DND-41 (cell line): ENCODE data around the gene F10.
"Not testable (repeated sequence)": the region's sequence is repeated elsewhere in the genome, so short reads cannot be mapped to it uniquely, and the experiment has no call there.

Experiments
- ATAC-seq: fragments of 200-7000 bp; cut with Tn5 transposase; 3 replicates; pipeline ENCODE4 v1.9.1; 2021; ENCODE audit warnings: low read depth; ENCODE audit not compliant: insufficient read depth
- DNase-seq: peaks from one replicate; pipeline ENCODE4 v3.0.0-alpha.2; 2020
- H2AFZ ChIP-seq: 2 replicates; pipeline ENCODE4 v1.6.0; 2012; ENCODE audit warnings: low read depth, low read length
- H3K27ac ChIP-seq: 2 replicates; pipeline ENCODE4 v1.5.1; 2012; ENCODE audit warnings: low read length, inconsistent platforms
- H3K27me3 ChIP-seq: fragments of 200-600 bp; sonication (generic); 2 replicates; pipeline ENCODE4 v1.6.0; 2012; ENCODE audit warnings: low read length, mild to moderate bottlenecking, inconsistent platforms; ENCODE audit not compliant: insufficient read depth, poor library complexity
- H3K36me3 ChIP-seq: 2 replicates; pipeline ENCODE4 v1.5.1; 2012; ENCODE audit warnings: low read length, inconsistent platforms; ENCODE audit not compliant: insufficient read depth
- H3K4me1 ChIP-seq: 2 replicates; pipeline ENCODE4 v1.5.1; 2012; ENCODE audit warnings: mild to moderate bottlenecking, low read length; ENCODE audit not compliant: insufficient read depth
- H3K4me2 ChIP-seq: 2 replicates; pipeline ENCODE4 v1.6.0; 2012; ENCODE audit warnings: mild to moderate bottlenecking, moderate library complexity, low read length, inconsistent platforms; ENCODE audit not compliant: insufficient read depth
- H3K4me3 ChIP-seq, 2 experiments: fragments of 200-600 bp in 1 of 2; shearing (Covaris generic) in 1 of 2; 2 replicates each; pipeline ENCODE4 v1.5.1; 2012 to 2016; ENCODE audit warnings: inconsistent platforms in 2 of 2, low read length in 2 of 2, mild to moderate bottlenecking in 2 of 2, low read depth in 1 of 2, moderate library complexity in 1 of 2
- H3K79me2 ChIP-seq: 2 replicates; pipeline ENCODE4 v1.6.0; 2012; ENCODE audit warnings: low read length, inconsistent platforms; ENCODE audit not compliant: insufficient read depth
- H3K9ac ChIP-seq: 2 replicates; pipeline ENCODE4 v1.6.0; 2012; ENCODE audit warnings: low read depth, mild to moderate bottlenecking, inconsistent platforms, low read length, moderate library complexity
- H3K9me3 ChIP-seq: 2 replicates; pipeline ENCODE4 v1.5.1; 2012; ENCODE audit warnings: low read length, moderate library complexity, mild to moderate bottlenecking, inconsistent platforms; ENCODE audit not compliant: insufficient read depth, severe bottlenecking
- H4K20me1 ChIP-seq: 2 replicates; pipeline ENCODE4 v1.6.0; 2012; ENCODE audit warnings: low read length; ENCODE audit not compliant: insufficient read depth
- EZH2 ChIP-seq: IDR thresholded peaks from 3 replicates; pipeline ENCODE4 v1.6.1; 2012; ENCODE audit warnings: borderline replicate concordance, low read depth, mild to moderate bottlenecking, moderate library complexity, low read length, inconsistent platforms; ENCODE audit not compliant: severe bottlenecking
- TF ChIP-seq, protein P1 (sequence below): IDR thresholded peaks from 2 replicates; pipeline ENCODE4 v1.5.1; 2012; ENCODE audit warnings: borderline replicate concordance, low read length, moderate library complexity, mild to moderate bottlenecking; ENCODE audit not compliant: poor library complexity, severe bottlenecking; ENCODE audit errors: extremely low read depth

The F10 gene

DNA sequence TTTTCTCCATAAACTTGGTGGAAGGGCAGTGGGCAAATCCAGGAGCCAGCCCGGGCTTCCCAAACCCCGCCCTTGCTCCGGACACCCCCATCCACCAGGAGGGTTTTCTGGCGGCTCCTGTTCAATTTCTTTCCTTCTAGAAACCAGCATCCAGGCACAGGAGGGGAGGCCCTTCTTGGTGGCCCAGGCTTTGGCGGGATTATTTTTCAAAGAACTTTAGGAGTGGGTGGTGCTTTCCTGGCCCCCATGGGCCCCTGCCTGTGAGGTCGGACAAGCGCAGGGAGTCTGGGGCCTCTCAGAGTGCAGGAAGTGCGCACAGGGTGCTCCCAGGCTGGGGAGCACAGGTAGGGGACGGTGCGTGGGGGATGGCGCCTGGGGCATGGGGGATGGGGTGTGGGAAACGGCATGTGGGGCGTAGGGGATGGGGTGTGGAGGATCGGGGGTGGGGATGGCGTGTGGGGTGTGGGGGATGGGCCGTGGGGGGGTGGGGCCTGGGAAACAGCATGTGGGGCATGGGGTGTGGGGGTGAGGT lies 16.6 kb upstream of the F10 start:
- no peaks in the 10 kb centered on the region for H3K27me3 ChIP-seq
- ATAC-seq (no peak), DNase-seq (no peak)
- no peaks in the 10 kb centered on the region for H3K79me2 ChIP-seq
- H2AFZ ChIP-seq, result no peak overlapping the region
- H3K36me3 ChIP-seq, result no peaks in the 10 kb centered on the region
- H3K4me1 ChIP-seq, result no peaks in the 10 kb centered on the region
- no peaks in the 10 kb centered on the region for H3K9me3 ChIP-seq
- H3K4me3 ChIP-seq, result no peak overlapping the region
- TF ChIP-seq EZH2, result no peak
- TF ChIP-seq, protein P1, sequence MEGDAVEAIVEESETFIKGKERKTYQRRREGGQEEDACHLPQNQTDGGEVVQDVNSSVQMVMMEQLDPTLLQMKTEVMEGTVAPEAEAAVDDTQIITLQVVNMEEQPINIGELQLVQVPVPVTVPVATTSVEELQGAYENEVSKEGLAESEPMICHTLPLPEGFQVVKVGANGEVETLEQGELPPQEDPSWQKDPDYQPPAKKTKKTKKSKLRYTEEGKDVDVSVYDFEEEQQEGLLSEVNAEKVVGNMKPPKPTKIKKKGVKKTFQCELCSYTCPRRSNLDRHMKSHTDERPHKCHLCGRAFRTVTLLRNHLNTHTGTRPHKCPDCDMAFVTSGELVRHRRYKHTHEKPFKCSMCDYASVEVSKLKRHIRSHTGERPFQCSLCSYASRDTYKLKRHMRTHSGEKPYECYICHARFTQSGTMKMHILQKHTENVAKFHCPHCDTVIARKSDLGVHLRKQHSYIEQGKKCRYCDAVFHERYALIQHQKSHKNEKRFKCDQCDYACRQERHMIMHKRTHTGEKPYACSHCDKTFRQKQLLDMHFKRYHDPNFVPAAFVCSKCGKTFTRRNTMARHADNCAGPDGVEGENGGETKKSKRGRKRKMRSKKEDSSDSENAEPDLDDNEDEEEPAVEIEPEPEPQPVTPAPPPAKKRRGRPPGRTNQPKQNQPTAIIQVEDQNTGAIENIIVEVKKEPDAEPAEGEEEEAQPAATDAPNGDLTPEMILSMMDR, result no peak
- no peak overlapping the region for H3K4me2 ChIP-seq
- H3K27ac ChIP-seq, result no peak overlapping the region
- H4K20me1 ChIP-seq, result no peaks in the 10 kb centered on the region
- H3K9ac ChIP-seq, result no peak overlapping the region

DNA sequence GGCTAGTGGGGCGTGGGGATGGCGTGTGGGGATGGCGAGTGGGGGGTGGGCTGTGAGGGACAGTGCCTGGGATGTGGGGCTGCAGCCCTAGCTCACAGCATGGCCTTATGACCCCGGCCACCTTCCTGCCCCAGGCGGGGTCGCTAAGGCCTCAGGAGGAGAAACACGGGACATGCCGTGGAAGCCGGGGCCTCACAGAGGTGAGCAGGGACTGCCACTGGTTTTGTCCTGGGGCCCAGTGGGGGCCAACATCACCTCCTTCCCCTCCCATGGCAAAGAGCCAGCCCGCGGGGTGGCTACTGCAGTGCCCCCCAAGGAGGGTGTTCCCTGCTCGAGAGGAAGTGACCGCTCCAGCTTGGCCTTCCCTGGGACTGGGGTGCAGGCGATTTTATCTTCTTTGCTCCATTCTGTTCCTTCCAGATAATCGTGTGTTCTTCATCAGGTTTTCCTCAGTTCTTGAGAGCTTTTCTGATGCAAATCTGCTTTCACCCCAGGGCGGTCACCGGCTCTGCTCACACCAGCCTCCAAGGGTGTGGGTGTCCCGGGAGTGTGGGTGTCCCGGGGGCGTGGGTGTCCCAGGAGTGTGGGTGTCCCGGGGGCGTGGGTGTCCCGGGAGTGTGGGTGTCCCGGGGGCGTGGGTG lies 15.8 kb upstream of the F10 start:
- Histone ChIP-seq H2AFZ (no peak overlapping the region), H3K79me2 (no peaks in the 10 kb centered on the region), H3K36me3 (no peaks in the 10 kb centered on the region), H3K4me2 (no peak overlapping the region), H3K4me3 (no peak overlapping the region), H3K27ac (no peak overlapping the region), H3K9ac (no peak overlapping the region), H3K9me3 (no peaks in the 10 kb centered on the region), H3K4me1 (no peaks in the 10 kb centered on the region), H3K27me3 (no peaks in the 10 kb centered on the region), H4K20me1 (no peaks in the 10 kb centered on the region)
- TF ChIP-seq EZH2, result no peak
- TF ChIP-seq, protein P1, result no peak
- DNase-seq (no peak), ATAC-seq (no peak)

DNA sequence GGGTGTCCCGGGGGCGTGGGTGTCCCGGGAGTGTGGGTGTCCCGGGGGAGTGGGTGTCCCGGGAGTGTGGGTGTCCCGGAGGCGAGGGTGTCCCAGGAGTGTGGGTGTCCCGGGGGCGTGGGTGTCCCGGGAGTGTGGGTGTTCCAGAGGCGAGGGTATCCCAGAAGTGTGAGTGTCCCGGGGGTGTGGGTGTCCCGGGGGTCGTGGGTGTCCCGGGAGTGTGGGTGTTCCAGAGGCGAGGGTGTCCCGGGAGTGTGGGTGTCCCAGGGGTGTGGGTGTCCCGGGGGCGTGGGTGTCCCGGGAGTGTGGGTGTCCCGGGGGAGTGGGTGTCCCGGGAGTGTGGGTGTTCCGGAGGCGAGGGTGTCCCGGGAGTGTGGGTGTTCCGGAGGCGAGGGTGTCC lies 14.1 kb upstream of the F10 start:
- H3K9ac ChIP-seq, result not testable (repeated sequence)

DNA sequence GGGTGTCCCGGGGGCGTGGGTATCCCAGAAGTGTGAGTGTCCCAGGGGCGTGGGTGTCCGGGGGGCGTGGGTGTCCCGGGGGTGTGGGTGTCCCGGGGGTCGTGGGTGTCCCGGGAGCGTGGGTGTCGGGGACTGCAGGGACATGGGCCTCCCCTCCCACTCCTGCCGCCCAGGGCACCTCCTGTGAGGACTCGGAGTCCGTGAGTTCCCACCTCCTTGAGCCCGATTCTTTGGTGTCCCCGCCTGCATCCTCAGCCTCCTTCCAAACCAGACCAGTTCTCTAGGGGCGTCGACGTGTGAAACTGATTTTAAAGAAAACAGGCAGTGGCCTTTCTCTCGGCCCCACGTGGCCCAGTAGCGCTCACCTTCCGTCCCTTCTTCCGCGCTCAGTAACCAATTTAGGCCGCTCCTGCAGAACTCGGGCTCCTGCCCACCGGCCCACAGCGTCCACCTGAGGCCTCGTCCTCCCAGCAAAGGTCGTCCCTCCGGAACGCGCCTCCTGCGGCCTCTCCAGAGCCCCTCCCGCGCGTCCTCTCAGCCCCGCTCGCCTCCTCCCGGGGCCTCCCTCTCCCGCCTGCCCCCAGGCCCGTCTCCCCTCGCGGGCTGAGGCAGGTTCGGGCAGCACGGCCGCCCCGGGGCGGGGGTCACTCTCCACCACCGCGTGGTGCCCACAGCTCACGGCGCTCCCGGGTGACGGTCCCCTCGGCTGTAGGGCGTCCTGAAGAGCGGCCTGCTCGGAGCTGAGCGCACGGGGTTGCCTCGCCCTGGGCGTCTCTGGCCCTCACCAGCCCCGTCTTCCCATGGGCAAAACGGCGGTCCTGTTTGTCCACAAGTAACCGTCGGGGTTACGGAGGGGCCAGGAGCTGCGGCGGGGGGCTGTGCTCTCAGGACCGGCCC lies 13.2 kb upstream of the F10 start:
- H3K9me3 ChIP-seq, result no peaks in the 10 kb centered on the region
- no peak overlapping the region for H2AFZ ChIP-seq
- H3K4me2 ChIP-seq, result no peak overlapping the region
- H3K79me2 ChIP-seq, result no peaks in the 10 kb centered on the region
- no peak for TF ChIP-seq EZH2
- H4K20me1 ChIP-seq, result no peaks in the 10 kb centered on the region
- DNase-seq (no peak), ATAC-seq (no peak)
- no peak overlapping the region for H3K9ac ChIP-seq
- H3K4me3 ChIP-seq, result no peak overlapping the region
- no peaks in the 10 kb centered on the region for H3K4me1 ChIP-seq
- no peak overlapping the region for H3K27ac ChIP-seq
- no peaks in the 10 kb centered on the region for H3K36me3 ChIP-seq
- no peaks in the 10 kb centered on the region for H3K27me3 ChIP-seq

More for the DNA sequence above, 14.1 kb upstream of the F10 start:
- H3K4me2 ChIP-seq, H3K4me3 ChIP-seq, H3K4me1 ChIP-seq, DNase-seq, H3K36me3 ChIP-seq, H2AFZ ChIP-seq, H3K79me2 ChIP-seq, H3K27me3 ChIP-seq, H3K9me3 ChIP-seq, H4K20me1 ChIP-seq, H3K27ac ChIP-seq, ATAC-seq: not testable (repeated sequence)
